Fibroblast of skin of abdomen (primary cell): Measurements from ENCODE around the gene FOXG1.

Experiments
- DNase-seq: peaks from one replicate; pipeline ENCODE4 v3.0.0-alpha.2; 2013

The FOXG1 gene

GRCh38 chr14:28777471-28778137, 11.0 kb downstream of the FOXG1 start:
- no peak for DNase-seq

GRCh38 chr14:28778138-28779117, 11.8 kb downstream of the FOXG1 start:
- no peak for DNase-seq

GRCh38 chr14:28779456-28779855, 12.9 kb downstream of the FOXG1 start:
- no peak for DNase-seq

GRCh38 chr14:28780843-28781820, 14.5 kb downstream of the FOXG1 start:
- DNase-seq: no peak

GRCh38 chr14:28782301-28782700, 15.7 kb downstream of the FOXG1 start:
- DNase-seq: no peak

GRCh38 chr14:28783664-28784063, 17.1 kb downstream of the FOXG1 start:
- no peak for DNase-seq

GRCh38 chr14:28784096-28785048, 17.8 kb downstream of the FOXG1 start:
- DNase-seq: no peak

GRCh38 chr14:28785096-28785952, 18.7 kb downstream of the FOXG1 start:
- DNase-seq: peak; percentile 26

GRCh38 chr14:28807518-28807917, 40.9 kb downstream of the FOXG1 start:
- no peak for DNase-seq

GRCh38 chr14:28813810-28814209, 47.2 kb downstream of the FOXG1 start:
- no peak for DNase-seq
